DMS 273 treated with DMSO at 0.1 percent for 48 hours (cell line): ENCODE data around the gene CARMIL3.
A peak's percentile ranks its signal among the peaks of the same experiment; 100 is the strongest.
"Not testable (repeated sequence)": the region's sequence is repeated elsewhere in the genome, so short reads cannot be mapped to it uniquely, and the experiment has no call there.

ENCODE experiments used
- DNase-seq: peaks from one replicate; lab custom pipeline; 2025; lab: John Stamatoyannopoulos, UW

Gene CARMIL3

GRCh38 chr14:24037658-24038037 is 14.2 kb upstream of the CARMIL3 start:
- no peak for DNase-seq

DNA sequence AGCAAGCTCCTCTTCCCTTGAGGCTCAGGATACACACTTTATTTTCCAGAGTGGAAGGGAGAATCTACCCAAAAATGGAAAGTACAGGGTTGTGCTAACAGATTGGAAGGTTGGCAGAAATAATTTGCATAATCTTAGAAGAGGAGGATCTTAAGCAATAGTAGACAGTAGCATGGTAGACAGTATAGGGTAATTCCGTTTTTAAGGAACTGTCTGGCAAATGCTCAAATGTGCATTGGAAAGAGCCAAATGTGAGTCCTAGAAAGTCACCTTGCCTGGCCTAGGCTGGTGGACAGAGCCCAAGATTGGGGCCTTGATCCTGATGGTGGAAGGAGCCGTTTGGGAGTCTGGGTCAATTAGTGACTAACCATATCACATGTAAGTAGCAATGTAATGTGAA is 13.1 kb upstream of the CARMIL3 start:
- DNase-seq = no peak

- DNase-seq = no peak
Measured at GRCh38 chr14:24040692-24041091, 11.1 kb upstream of the CARMIL3 start.

DNA sequence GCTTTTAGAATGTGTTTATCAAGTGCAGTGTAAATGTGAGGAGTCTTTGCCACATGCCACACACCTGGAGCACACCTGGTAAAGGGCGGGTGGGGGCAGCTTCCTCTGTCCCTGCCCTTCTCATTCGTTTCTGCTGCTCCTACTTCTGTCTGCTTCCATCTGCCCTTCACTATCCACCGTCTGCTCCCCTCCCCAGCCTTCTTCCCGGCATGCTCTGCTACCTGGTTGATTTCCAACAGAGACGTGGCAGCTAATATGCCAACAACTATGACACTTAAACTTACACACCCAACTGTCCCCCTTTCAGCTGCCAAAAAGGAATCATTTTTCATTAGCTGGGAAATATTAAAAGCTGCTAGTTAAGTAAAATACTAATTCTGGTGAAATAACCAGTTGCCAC is 9.1 kb upstream of the CARMIL3 start:
- DNase-seq = no peak

GRCh38 chr14:24049002-24049401 is 2.8 kb upstream of the CARMIL3 start:
- DNase-seq = not testable (repeated sequence)

- not testable (repeated sequence) for DNase-seq
Measured at GRCh38 chr14:24050753-24051152, 1.1 kb upstream of the CARMIL3 start.

- DNase-seq = no peak
Measured at GRCh38 chr14:24051176-24051788, 527 bp upstream of the CARMIL3 start.

DNA sequence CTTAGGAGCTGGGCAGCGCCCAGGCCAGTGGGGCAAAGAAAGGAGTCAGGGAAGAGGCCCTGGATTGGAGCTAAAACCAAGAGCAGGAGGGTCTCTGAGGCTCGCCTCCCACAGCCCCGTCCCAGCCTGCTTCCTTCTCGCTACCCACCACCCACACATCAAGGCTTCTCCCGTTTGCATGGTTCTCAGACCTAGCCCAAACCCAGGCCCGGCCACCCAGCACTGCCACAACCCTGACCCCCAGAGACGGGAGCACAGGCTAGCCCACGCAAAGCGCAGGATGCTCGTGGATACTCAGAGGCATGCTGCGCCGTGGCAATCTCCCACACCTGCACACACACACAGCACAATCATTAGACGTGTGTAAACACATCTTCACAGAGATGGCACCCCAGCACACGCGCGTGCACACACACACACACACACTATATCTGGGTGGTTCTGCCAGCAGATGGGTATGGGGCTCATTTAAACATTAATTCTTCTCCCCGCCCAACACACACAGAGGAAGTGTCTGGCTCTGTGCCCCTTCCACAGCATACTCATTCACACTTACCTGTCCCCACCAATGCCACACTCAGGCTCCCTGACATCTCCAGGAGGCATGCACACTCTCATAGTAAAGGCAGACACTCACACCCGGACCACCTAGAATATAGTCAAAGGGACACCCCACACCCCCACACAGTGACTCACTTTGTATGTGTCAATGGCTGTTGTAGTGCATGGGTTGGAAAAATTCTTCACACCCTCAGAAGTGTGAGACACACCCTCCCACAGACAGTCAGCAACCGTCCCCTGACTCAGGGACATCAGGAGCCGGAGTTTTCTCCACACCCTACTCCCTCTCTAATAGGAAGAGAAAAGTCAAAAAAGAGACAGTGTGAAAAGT is 1.1 kb downstream of the CARMIL3 start:
- no peak for DNase-seq

DNA sequence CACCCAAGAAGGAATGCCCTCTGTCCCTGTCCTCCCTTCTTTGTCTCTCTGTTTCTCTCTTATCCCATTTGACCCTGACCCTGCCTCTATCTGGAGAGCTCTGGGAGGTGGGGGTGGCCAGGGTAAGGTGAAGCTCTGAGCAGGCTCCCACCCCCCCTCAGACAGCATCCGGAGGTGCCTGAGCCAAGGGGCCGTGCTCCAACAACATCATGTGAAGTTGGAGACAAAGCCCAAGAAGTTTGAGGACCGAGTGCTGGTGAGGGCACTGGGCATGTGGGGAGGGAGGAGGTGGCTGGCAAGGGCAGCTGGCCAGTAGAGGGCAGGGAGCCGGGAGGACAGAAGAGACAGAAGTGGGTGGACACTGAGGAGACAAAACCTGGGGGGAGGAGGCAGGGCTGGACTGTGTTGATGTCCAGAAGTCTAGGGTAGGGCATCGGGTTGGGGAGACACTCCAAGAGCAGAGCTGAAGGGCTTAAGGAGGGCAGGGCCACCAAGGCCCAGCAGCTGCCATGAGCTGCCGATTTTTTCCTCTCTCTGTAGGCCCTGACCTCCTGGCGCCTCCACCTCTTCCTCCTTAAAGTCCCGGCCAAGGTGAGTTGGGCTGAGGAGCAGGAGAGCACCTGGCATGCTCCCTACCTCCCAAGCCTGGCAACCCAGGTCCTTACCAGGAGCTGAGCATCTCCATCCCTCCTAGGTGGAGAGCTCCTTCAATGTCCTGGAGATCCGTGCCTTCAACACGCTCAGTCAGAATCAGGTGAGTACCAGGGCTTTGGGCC is 1.9 kb downstream of the CARMIL3 start:
- no peak for DNase-seq

DNA sequence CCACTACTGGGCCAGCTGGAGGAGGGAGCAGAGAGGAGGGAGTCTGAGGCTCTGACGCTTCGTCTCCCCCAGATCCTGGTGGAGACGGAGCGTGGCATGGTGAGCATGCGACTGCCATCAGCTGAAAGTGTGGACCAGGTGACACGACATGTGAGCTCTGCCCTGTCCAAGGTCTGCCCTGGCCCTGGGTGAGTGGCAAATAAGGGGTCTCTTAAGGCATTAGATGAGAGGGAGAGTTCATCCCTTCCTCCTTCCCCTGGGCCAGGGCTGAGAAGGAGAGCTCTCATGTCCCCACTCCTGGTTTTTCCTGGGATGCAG is 2.5 kb downstream of the CARMIL3 start:
- DNase-seq = no peak

DNA sequence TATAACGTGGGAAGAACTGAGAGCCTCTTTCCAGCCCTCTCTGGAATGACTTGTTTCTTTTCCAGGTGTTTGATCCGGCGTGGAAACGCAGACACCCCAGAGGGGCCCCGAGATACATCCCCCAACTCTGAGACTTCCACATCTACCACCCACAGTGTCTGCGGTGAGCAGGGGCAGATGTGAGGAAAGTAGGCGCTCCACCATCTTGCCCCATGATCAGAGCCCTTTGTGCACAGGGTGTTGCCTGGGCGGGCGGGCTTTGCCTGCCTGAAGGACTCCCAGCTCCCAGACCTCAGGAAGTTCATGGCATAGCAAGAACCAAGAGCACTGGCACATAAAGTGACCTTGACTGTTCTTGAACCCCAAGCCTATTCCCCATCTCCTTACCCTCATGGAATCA is 2.8 kb downstream of the CARMIL3 start:
- DNase-seq = no peak

- no peak for DNase-seq
Measured at GRCh38 chr14:24055971-24056799, 4.4 kb downstream of the CARMIL3 start.

GRCh38 chr14:24056800-24057184 is 5.0 kb downstream of the CARMIL3 start:
- no peak for DNase-seq

DNA sequence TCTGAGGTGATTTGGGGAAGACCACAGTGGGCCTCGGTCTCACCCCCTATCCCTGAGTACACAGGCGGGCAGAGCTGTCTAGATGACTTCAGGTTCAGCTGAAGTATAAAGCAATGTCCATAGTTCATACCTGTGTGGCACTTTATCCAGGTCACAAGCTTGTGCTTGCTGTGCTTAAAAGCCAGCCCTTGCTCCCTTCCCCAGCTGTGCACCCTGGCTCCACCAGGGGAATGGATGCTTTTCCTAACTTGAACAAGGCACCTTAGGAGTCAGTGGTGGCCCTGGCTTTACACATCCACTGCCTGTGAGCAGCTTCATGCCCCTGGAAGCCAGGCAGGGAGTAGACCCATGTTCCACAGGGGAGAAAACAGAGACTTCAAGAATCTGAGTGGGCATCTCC is 5.5 kb downstream of the CARMIL3 start:
- DNase-seq = no peak

DNA sequence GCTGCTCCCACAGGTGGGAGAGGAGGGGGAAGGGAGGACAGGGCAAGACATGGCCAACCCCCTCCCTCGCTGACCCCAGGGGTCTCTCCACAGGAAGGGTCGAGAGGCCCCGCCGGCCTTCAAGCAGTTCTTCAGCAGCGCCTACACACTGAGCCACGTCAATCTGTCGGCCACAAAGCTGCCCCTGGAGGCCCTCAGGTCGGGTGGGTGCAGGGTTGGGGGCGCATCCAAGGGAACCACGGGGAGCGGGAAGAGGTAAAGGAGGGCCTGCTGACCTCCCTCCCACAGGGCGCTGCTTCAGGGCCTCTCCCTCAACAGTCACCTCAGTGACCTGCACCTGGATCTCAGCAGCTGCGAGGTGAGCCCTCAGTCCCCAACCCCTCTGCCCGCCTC is 6.1 kb downstream of the CARMIL3 start:
- DNase-seq = no peak

DNA sequence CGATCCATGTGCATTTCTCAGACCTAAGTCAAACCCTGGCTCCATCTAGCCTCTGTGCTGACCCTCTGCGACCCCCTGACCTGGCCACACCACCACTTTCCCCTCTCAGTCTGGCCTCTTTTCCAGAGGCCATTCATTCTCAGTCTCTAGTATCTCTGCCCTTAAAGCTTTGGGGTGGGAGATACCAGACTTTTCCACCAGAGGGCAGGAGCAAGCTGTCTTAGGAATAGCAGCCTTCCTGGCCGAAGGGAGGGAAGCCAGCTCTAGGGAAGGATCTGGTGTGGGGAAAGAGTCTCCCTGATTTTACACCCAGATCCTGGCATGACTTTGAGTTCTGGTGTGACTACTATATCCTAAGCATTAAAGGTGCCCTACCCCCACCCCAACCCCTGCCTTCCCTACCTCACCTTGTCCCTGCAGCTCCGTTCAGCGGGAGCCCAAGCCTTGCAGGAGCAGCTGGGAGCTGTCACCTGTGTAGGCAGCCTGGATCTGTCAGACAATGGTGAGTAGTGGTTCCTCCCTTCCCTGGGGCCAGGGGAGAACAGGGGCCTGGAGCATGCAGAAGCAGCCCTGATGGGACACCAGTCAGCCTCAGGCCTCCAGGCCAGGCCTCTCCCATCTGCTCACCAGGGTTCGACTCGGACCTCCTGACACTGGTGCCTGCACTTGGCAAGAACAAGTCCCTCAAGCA is 6.6 kb downstream of the CARMIL3 start:
- DNase-seq = peak; percentile 27

- DNase-seq = no peak
Measured at GRCh38 chr14:24058951-24059475, 7.2 kb downstream of the CARMIL3 start.

- no peak for DNase-seq
Measured at GRCh38 chr14:24059841-24060388, 8.1 kb downstream of the CARMIL3 start.

GRCh38 chr14:24060443-24060842 is 8.6 kb downstream of the CARMIL3 start:
- DNase-seq = no peak

GRCh38 chr14:24060984-24061913 is 9.4 kb downstream of the CARMIL3 start:
- DNase-seq = no peak
